Skin of body (tissue), 1 donor: Measurements from ENCODE around the gene KNSTRN. TPM values are rescaled to one million over a fixed set of nuclear protein-coding genes. Genes with fewer than 3 reads are reported as not detected.

Experiments
- total RNA-seq: library from RNA; depleted of rRNA; stranded (reverse); fragments of >200 nt; gene quantifications from one replicate; pipeline ENCODE4 v1.2.3, GENCODE V29; 2014

Gene KNSTRN
- total RNA-seq, 1 donor from 2014 or later: 15.1 TPM

Other genes starting within 250 kb of the KNSTRN start
- gene BUB1B, start 221.7 kb upstream of the KNSTRN start, total RNA-seq: 17.6 TPM
- 8.4 TPM for gene PAK6, start 143.7 kb upstream of the KNSTRN start, total RNA-seq
- not detected for gene ANKRD63, start 99.7 kb upstream of the KNSTRN start, total RNA-seq
- 5.2 TPM for gene PLCB2, start 74.8 kb upstream of the KNSTRN start, total RNA-seq
- gene INAFM2, start 59.0 kb upstream of the KNSTRN start, total RNA-seq: 9.3 TPM
- gene CCDC9B, start 41.8 kb upstream of the KNSTRN start, total RNA-seq: 5.3 TPM
- not detected for gene PHGR1, start 31.7 kb upstream of the KNSTRN start, total RNA-seq
- gene DISP2, start 24.5 kb upstream of the KNSTRN start, total RNA-seq: 0.79 TPM
- 33.9 TPM for gene IVD, start 23.1 kb downstream of the KNSTRN start, total RNA-seq
- 9.3 TPM for gene BAHD1, start 58.2 kb downstream of the KNSTRN start, total RNA-seq
- 5.5 TPM for gene CHST14, start 88.3 kb downstream of the KNSTRN start, total RNA-seq
- 15.0 TPM for gene CCDC32, start 182.3 kb downstream of the KNSTRN start, total RNA-seq
- 5.8 TPM for gene RPUSD2, start 186.6 kb downstream of the KNSTRN start, total RNA-seq
- gene KNL1, start 211.5 kb downstream of the KNSTRN start, total RNA-seq: 11.8 TPM